Measurements from ENCODE around the gene EPHX1.

DNA sequence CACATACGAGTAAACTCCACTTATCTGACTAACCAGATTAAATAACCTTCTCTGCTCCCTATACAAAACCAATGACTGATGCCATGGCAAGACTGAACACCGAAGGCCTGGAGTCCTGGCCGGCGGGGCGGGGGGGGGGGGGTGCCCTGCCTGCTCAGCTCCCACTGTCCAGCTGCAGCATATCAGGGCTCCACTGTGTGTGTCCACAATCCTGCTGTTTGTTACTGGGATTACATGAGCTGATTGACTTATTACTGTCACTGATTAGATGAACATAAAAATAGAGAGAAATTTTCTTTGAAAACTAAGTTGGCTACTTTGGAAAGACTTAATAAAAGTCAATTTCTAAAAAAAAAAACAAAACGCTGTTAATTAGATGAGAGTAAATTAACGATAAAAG lies 47.3 kb downstream of the EPHX1 start:
- TF ChIP-seq POLR2A (IDR thresholded peaks at IDR 0.05), result no peak
- no peak for TF ChIP-seq CTCF (IDR thresholded peaks at IDR 0.05)
- TF ChIP-seq POLR2AphosphoS5 (IDR thresholded peaks at IDR 0.05), result no peak
